ENCODE measurements around the gene BIN1.

Gene BIN1

GRCh38 chr2:127020536-127020935 lies 86.4 kb downstream of the BIN1 start:
- no peak for DNase-seq (ENCODE audit: low spot score)

GRCh38 chr2:127017548-127017947 lies 89.4 kb downstream of the BIN1 start:
- DNase-seq (ENCODE audit: low spot score) = no peak

GRCh38 chr2:127016329-127016728 lies 90.6 kb downstream of the BIN1 start:
- DNase-seq (ENCODE audit: low spot score) = no peak

GRCh38 chr2:127015106-127015910 lies 91.6 kb downstream of the BIN1 start:
- DNase-seq (ENCODE audit: low spot score) = no peak

- DNase-seq (ENCODE audit: low spot score) = no peak
Measured at GRCh38 chr2:127014630-127015029, 92.3 kb downstream of the BIN1 start.

- DNase-seq (ENCODE audit: low spot score) = no peak
Measured at GRCh38 chr2:127014224-127014623, 92.7 kb downstream of the BIN1 start.

GRCh38 chr2:127012868-127013267 lies 94.1 kb downstream of the BIN1 start:
- DNase-seq (ENCODE audit: low spot score) = no peak

- DNase-seq (ENCODE audit: low spot score) = no peak
Measured at GRCh38 chr2:127012215-127012614, 94.7 kb downstream of the BIN1 start.

- no peak for DNase-seq (ENCODE audit: low spot score)
Measured at GRCh38 chr2:127011796-127012195, 95.2 kb downstream of the BIN1 start.

GRCh38 chr2:127011231-127011661 lies 95.7 kb downstream of the BIN1 start:
- DNase-seq (ENCODE audit: low spot score) = no peak

- DNase-seq (ENCODE audit: low spot score) = no peak
Measured at GRCh38 chr2:127008265-127009015, 98.5 kb downstream of the BIN1 start.

- DNase-seq (ENCODE audit: low spot score) = no peak
Measured at GRCh38 chr2:127007652-127008051, 99.3 kb downstream of the BIN1 start.

- DNase-seq (ENCODE audit: low spot score) = no peak
Measured at GRCh38 chr2:127006962-127007361, 100.0 kb downstream of the BIN1 start.

- no peak for DNase-seq (ENCODE audit: low spot score)
Measured at GRCh38 chr2:127004893-127005600, 101.9 kb downstream of the BIN1 start.

GRCh38 chr2:127003070-127003800 lies 103.7 kb downstream of the BIN1 start:
- peak; percentile 71 for DNase-seq (ENCODE audit: low spot score)

GRCh38 chr2:127001751-127002150 lies 105.2 kb downstream of the BIN1 start:
- DNase-seq (ENCODE audit: low spot score) = no peak

GRCh38 chr2:127000937-127001336 lies 106.0 kb downstream of the BIN1 start:
- no peak for DNase-seq (ENCODE audit: low spot score)

GRCh38 chr2:127000194-127000593 lies 106.8 kb downstream of the BIN1 start:
- no peak for DNase-seq (ENCODE audit: low spot score)

GRCh38 chr2:126999106-126999756 lies 107.7 kb downstream of the BIN1 start:
- DNase-seq (ENCODE audit: low spot score) = no peak

GRCh38 chr2:126998486-126998885 lies 108.5 kb downstream of the BIN1 start:
- no peak for DNase-seq (ENCODE audit: low spot score)

Data from pons (tissue), 1 donor.